GM23248 (cell line): ENCODE data around the gene ZFP62. TPM values are rescaled to one million over a fixed set of nuclear protein-coding genes. Genes with fewer than 3 reads are reported as not detected.
A peak's percentile ranks its signal among the peaks of the same experiment; 100 is the strongest.
"Not testable (repeated sequence)": the region's sequence is repeated elsewhere in the genome, so short reads cannot be mapped to it uniquely, and the experiment has no call there.

Experiments
- DNase-seq: peaks from one replicate; pipeline ENCODE4 v3.0.0-alpha.2; 2015
- H2AFZ ChIP-seq: fragments of 200-600 bp; sonication (generic); 2 replicates; pipeline ENCODE4 v1.6.1; 2016; ENCODE audit warnings: antibody characterized with exemption
- H3F3A ChIP-seq: fragments of 200-600 bp; sonication (generic); 2 replicates; pipeline ENCODE4 v1.6.1; 2016; ENCODE audit warnings: mild to moderate bottlenecking, antibody characterized with exemption, mixed run types; ENCODE audit not compliant: insufficient read depth
- H3K27ac ChIP-seq: fragments of 200-600 bp; sonication (generic); 2 replicates; pipeline ENCODE4 v1.5.1; 2016; ENCODE audit warnings: mild to moderate bottlenecking
- H3K27me3 ChIP-seq: fragments of 200-600 bp; sonication (generic); replicated peaks from 2 replicates; pipeline ENCODE4 v1.6.1; 2016; ENCODE audit warnings: mild to moderate bottlenecking; ENCODE audit not compliant: insufficient read depth
- H3K36me3 ChIP-seq: fragments of 200-600 bp; sonication (generic); 2 replicates; pipeline ENCODE4 v1.6.1; 2016; ENCODE audit warnings: low read depth, mild to moderate bottlenecking
- H3K4me1 ChIP-seq: fragments of 200-600 bp; sonication (generic); 2 replicates; pipeline ENCODE4 v1.6.1; 2016; ENCODE audit warnings: mild to moderate bottlenecking; ENCODE audit not compliant: insufficient read depth
- H3K4me2 ChIP-seq: fragments of 200-600 bp; sonication (generic); one replicate; pipeline ENCODE4 v1.6.1; 2016; ENCODE audit warnings: mild to moderate bottlenecking; ENCODE audit not compliant: unreplicated experiment
- H3K4me3 ChIP-seq: fragments of 200-600 bp; sonication (generic); 2 replicates; pipeline ENCODE4 v1.5.1; 2016; ENCODE audit warnings: mild to moderate bottlenecking
- H3K79me2 ChIP-seq: fragments of 200-600 bp; sonication (generic); 2 replicates; pipeline ENCODE4 v1.6.1; 2016; ENCODE audit warnings: mild to moderate bottlenecking; ENCODE audit not compliant: insufficient read depth
- H3K9ac ChIP-seq: fragments of 200-600 bp; sonication (generic); 2 replicates; pipeline ENCODE4 v1.6.1; 2016; ENCODE audit warnings: mild to moderate bottlenecking
- H3K9me2 ChIP-seq: fragments of 200-600 bp; sonication (generic); 2 replicates; pipeline ENCODE4 v1.6.1; 2016; ENCODE audit warnings: mixed run types, mild to moderate bottlenecking, moderate library complexity; ENCODE audit not compliant: insufficient read depth
- H3K9me3 ChIP-seq: fragments of 200-600 bp; sonication (generic); one replicate; pipeline ENCODE4 v1.6.1; 2017; ENCODE audit warnings: low read depth
- H4K20me1 ChIP-seq: fragments of 200-600 bp; sonication (generic); 2 replicates; pipeline ENCODE4 v1.6.0; 2016; ENCODE audit not compliant: insufficient read depth
- EZH2 ChIP-seq: fragments of 200-600 bp; sonication (generic); IDR thresholded peaks from 2 replicates; pipeline ENCODE4 v1.6.1; 2018; ENCODE audit warnings: antibody characterized with exemption, mild to moderate bottlenecking; ENCODE audit not compliant: insufficient read depth, poor library complexity, severe bottlenecking
- EZH2phosphoT487 ChIP-seq: fragments of 200-600 bp; sonication (generic); IDR thresholded peaks from 2 replicates; pipeline ENCODE4 v1.6.1; 2018; ENCODE audit warnings: antibody characterized with exemption, moderate library complexity, mild to moderate bottlenecking, low read depth; ENCODE audit not compliant: insufficient read depth
- WGBS, 2 experiments: methylation state at CpG; one replicate each; pipeline ENCODE4 v1.1.6; 2015 to 2017; ENCODE audit warnings: low lambda C conversion rate in 2 of 2, low coverage in 1 of 2; ENCODE audit errors: missing lambda C conversion rate in 2 of 2; 5-methylcytosine and 5-hydroxymethylcytosine counted together
- in situ Hi-C: fragments of 300-500 bp; cut with MboI; formaldehyde crosslinking; loops from 2 replicates; pipeline ENCODE4 v1.15.0; 2020
- polyA plus RNA-seq: library from polyadenylated mRNA; unstranded; fragments of >200 nt; fragmentation: Nextera tagmentation; extraction: Ambion mirVana; gene quantifications from 2 replicates; pipeline ENCODE4 v1.2.1, GENCODE V29; 2016
- total RNA-seq: library from RNA; depleted of rRNA; stranded (reverse); fragments of >200 nt; shearing (Covaris generic); gene quantifications from 2 replicates; pipeline ENCODE4 v1.2.3, GENCODE V29; 2014

Gene ZFP62
- total and polyA plus RNA-seq, 2 experiments from 2014 or later: 13.0 to 13.6 TPM

- TF ChIP-seq EZH2phosphoT487 (no peak), EZH2 (no peak)
- no peaks in the 10 kb centered on the region for H3K36me3 ChIP-seq
- H2AFZ ChIP-seq: peak overlapping the region; percentile 86
- peak; percentile 87 for DNase-seq
- H3K4me2 ChIP-seq: peak overlapping the region; percentile 95
- H3K79me2 ChIP-seq: peaks cover 44% of the 10 kb centered on the region
- 1% methylated on average over 69 of the region's 80 CpGs for WGBS, 2 experiments
- no peaks in the 10 kb centered on the region for H3K27me3 ChIP-seq
- H3F3A ChIP-seq: peaks cover 7% of the 10 kb centered on the region
- H3K9me3 ChIP-seq: no peaks in the 10 kb centered on the region
- peak overlapping the region; percentile 83 for H3K27ac ChIP-seq
- in situ Hi-C loops: no loop called here
- H3K4me1 ChIP-seq: peaks cover 8% of the 10 kb centered on the region
- H3K9me2 ChIP-seq: no peaks in the 10 kb centered on the region
- peak overlapping the region; percentile 93 for H3K9ac ChIP-seq
- no peaks in the 10 kb centered on the region for H4K20me1 ChIP-seq
- H3K4me3 ChIP-seq: peak overlapping the region; percentile 89
These were observed 29.7 kb downstream of the ZFP62 start for GRCh38 chr5:180831139-180832093.

- no peaks in the 10 kb centered on the region for H3K9me2 ChIP-seq
- H3K27me3 ChIP-seq: no peaks in the 10 kb centered on the region
- in situ Hi-C loops: no loop called here
- peak overlapping the region; percentile 89 for H3K4me3 ChIP-seq
- no peaks in the 10 kb centered on the region for H3K36me3 ChIP-seq
- no peaks in the 10 kb centered on the region for H4K20me1 ChIP-seq
- H3K9ac ChIP-seq: peak overlapping the region; percentile 93
- H3K4me1 ChIP-seq: peaks cover 16% of the 10 kb centered on the region
- H3K79me2 ChIP-seq: peaks cover 44% of the 10 kb centered on the region
- peak overlapping the region; percentile 86 for H2AFZ ChIP-seq
- peak overlapping the region; percentile 83 for H3K27ac ChIP-seq
- peak overlapping the region; percentile 95 for H3K4me2 ChIP-seq
- H3K9me3 ChIP-seq: no peaks in the 10 kb centered on the region
- peak; percentile 79 for DNase-seq
- H3F3A ChIP-seq: peaks cover 16% of the 10 kb centered on the region
- no peak for TF ChIP-seq EZH2
- no peak for TF ChIP-seq EZH2phosphoT487
- 31 to 33% methylated on average over 32 to 35 of the region's 35 CpGs for WGBS, 2 experiments
These were observed 30.6 kb downstream of the ZFP62 start for GRCh38 chr5:180830253-180831138.

GRCh38 chr5:180829726-180830125 lies 31.4 kb downstream of the ZFP62 start:
- TF ChIP-seq EZH2phosphoT487: no peak
- no peak for TF ChIP-seq EZH2
- H3K27ac ChIP-seq: no peak overlapping the region
- H3K36me3 ChIP-seq: no peaks in the 10 kb centered on the region
- H3K79me2 ChIP-seq: peaks cover 44% of the 10 kb centered on the region
- in situ Hi-C loops: no loop called here
- no peaks in the 10 kb centered on the region for H3K27me3 ChIP-seq
- no peak overlapping the region for H2AFZ ChIP-seq
- no peak overlapping the region for H3K9ac ChIP-seq
- H3K4me1 ChIP-seq: peaks cover 16% of the 10 kb centered on the region
- no peaks in the 10 kb centered on the region for H4K20me1 ChIP-seq
- H3K4me3 ChIP-seq: no peak overlapping the region
- no peak for DNase-seq
- H3K9me2 ChIP-seq: no peaks in the 10 kb centered on the region
- no peaks in the 10 kb centered on the region for H3K9me3 ChIP-seq
- H3F3A ChIP-seq: peaks cover 16% of the 10 kb centered on the region
- 97% methylated on average over 5 of the region's 5 CpGs for WGBS, 2 experiments
- no peak overlapping the region for H3K4me2 ChIP-seq

GRCh38 chr5:180828756-180829531 lies 32.1 kb downstream of the ZFP62 start:
- H3K4me2 ChIP-seq, H3K27me3 ChIP-seq, H2AFZ ChIP-seq, DNase-seq, H4K20me1 ChIP-seq, H3K9ac ChIP-seq, H3K9me2 ChIP-seq, H3K9me3 ChIP-seq, H3K4me3 ChIP-seq, H3K36me3 ChIP-seq, H3K27ac ChIP-seq, in situ Hi-C loops: not testable (repeated sequence)
- Histone ChIP-seq H3K79me2 (peaks cover 38% of the 10 kb centered on the region), H3K4me1 (peaks cover 16% of the 10 kb centered on the region), H3F3A (peaks cover 16% of the 10 kb centered on the region)
- WGBS, 2 experiments: 97% methylated on average over 13 of the region's 13 CpGs

- H3K9me3 ChIP-seq, H3K36me3 ChIP-seq, in situ Hi-C loops, H3K4me2 ChIP-seq, H4K20me1 ChIP-seq, H3K27me3 ChIP-seq, DNase-seq, H3K4me3 ChIP-seq, H3K9me2 ChIP-seq, H3K27ac ChIP-seq, H2AFZ ChIP-seq, H3K9ac ChIP-seq: not testable (repeated sequence)
- peaks cover 23% of the 10 kb centered on the region for H3K79me2 ChIP-seq
- WGBS, 2 experiments: 54 to 71% methylated on average over 5 to 7 of the region's 7 CpGs
- H3K4me1 ChIP-seq: peaks cover 12% of the 10 kb centered on the region
- peaks cover 16% of the 10 kb centered on the region for H3F3A ChIP-seq
These were observed 33.7 kb downstream of the ZFP62 start for GRCh38 chr5:180827374-180827773.
